Renal cortical epithelial cell (primary cell): ENCODE data around the gene RYR3. TPM values are rescaled to one million over a fixed set of nuclear protein-coding genes. Genes with fewer than 3 reads are reported as not detected.

Experiments
- DNase-seq: peaks from one replicate; pipeline ENCODE4 v3.0.0-alpha.2; 2011; ENCODE audit warnings: low read depth
- total RNA-seq: library from RNA; depleted of rRNA; stranded (reverse); fragments of >200 nt; gene quantifications from 2 replicates; pipeline ENCODE4 v1.2.3, GENCODE V29; 2014

Gene RYR3
- total RNA-seq, 1 donor from 2014 or later: 2.7 TPM

DNA sequence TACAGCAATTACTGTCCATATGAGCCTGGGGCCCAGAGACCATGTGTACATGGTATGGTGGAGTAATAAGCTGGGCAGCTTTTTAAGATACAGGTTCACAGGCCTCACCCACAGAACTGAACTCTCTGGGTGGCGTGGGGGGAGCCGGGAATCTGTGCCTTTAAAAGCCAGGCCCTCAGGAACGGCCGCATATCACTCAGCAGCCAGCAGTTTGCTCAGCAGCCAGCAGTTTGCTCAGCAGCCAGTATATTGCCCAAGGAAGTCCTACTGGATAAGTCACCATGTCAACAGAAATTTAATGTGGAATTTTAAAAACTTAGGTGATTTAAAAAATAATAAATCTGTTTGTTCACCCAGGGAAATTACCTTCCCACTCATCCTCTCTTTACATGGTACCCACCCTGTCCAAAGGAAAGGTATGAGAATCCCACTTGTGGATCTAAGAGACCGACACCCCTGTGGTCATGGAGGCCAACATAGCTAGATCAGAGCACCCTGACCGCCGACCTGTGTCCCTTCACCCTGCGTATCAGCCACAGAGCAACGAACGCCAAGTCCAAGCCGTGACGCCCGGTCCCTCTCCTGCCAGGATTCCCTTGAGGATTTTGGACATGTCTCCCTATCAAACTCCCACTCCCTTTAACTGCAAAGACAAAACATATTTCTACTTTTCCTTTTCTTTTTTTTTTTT, 561.8 kb downstream of the RYR3 start:
- DNase-seq: no peak

DNA sequence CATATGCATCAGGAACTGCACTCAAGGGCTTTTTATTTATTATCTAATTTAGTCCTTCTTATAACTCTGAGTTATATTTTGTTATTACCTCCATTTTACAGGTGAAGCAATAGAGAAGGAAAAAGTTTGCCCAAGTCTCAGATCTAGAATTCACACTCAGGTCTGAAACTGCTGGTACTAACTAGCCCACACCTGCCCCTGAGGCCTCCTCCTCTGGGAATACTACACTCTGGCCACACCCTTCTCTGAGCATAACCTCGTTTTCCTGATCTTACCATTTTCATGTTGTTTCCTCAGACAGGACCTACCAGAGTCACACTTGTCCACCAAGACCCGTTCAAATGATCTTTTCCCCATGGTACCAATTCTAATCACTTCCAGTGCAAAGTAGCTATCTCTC, 563.4 kb downstream of the RYR3 start:
- no peak for DNase-seq

- no peak for DNase-seq
Measured at GRCh38 chr15:33882921-33883320, 572.2 kb downstream of the RYR3 start.

GRCh38 chr15:33888176-33888575, 577.4 kb downstream of the RYR3 start:
- no peak for DNase-seq

DNA sequence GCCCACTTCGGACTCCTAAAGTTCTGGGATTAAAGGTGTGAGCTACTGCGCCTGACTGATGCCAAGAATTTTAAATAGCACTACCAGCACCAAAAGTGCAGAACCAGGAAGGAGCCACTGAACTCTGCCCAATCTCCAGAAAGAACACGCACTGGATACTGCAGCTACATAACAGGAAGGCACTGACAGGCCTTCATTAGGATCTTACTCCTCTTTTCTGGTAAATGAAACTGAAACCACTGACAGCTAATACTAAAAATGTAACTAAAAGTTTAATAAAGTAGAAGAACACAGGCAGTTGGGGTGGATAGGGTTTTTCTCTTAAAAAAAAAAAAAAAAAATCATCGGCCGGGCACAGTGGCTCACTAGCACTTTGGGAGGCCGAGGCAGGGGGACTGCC, 583.4 kb downstream of the RYR3 start:
- no peak for DNase-seq

- DNase-seq: no peak
Measured at GRCh38 chr15:33902043-33902442, 591.3 kb downstream of the RYR3 start.

DNA sequence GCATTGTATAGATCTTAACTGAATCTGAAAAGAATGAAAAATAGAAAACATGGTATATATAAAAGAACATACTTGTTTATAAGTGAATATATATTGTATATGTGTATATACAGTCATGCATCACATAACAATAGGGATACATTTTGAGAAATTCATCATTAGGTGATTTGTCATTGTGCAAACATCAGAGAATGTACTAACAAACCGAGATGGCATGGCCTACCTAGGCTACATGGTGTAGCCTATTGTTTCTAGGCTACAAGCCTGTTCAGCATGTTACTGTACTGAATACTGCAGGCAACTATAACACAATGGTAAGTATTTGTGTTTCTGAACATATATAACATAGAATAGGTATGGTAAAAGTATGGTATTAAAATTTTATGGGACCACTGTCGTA, 592.9 kb downstream of the RYR3 start:
- no peak for DNase-seq

DNA sequence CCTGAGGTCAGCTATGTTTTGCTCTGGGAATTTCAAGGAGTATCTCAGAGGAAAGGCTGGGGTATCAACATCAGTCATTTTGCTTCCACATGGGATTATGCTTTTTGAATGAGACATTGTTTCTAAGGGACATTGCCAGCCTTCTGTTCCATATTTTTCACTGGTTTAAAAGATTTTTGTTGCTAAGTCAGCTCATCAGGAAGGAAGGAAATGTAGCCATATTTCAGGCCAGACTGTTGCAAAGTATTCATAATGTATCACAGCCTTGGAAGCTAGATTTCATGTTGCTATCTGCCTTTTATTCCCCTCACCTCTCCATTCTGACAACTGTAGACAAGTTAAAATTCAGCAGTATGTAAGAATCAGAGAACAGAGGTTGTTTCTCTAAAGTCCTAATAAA, 596.6 kb downstream of the RYR3 start:
- DNase-seq: no peak

- DNase-seq: no peak
Measured at GRCh38 chr15:33908406-33908805, 597.6 kb downstream of the RYR3 start.

GRCh38 chr15:33910741-33911140, 600.0 kb downstream of the RYR3 start:
- DNase-seq: peak; percentile 13

- DNase-seq: no peak
Measured at GRCh38 chr15:33912326-33912725, 601.6 kb downstream of the RYR3 start.

DNA sequence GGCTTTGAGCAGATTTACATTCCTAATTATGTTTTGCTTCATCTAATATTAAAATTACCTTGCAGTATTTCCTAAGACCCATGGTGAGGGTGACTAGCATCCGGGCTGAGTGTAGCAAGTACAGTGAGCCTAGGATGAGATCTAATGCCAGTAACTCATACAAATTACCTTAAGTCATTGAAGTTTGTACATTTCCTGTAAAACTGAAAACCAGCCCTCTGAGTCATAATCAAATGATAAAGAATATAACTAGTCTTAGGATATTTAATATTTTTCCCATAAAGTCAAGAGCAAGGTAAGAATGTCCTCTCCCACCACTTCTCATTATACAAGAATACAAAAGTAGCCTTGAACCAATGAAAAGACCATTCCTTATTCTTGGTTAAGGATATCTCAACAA, 602.7 kb downstream of the RYR3 start:
- DNase-seq: no peak

Other genes with a start within 250 kb of the RYR3 start
- gene FMN1, start 116.3 kb upstream of the RYR3 start, total RNA-seq: 4.0 and 7.8 TPM in 2 replicates